ENCODE measurements around the gene AFAP1.

DNA sequence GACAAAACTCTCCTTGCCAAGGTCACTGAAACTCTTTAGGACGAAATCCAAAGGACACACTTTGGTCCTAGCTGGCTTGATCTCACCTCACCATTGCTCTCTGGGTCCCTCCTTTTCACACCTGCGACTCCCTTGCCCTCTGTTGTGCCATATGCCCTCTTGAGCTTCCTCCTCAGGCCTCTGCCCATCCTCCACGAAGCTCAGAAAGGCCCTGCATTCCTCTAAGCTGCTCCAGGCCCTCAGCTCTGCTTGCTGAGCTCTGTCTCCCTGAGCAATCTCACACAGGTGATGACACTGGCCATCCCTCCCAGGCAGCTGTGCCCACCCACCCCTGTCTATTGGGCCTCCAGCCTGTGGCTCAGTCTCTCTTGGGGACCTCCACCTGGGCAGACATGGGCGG, 10.1 kb upstream of the AFAP1 start:
- TF ChIP-seq, protein P1, sequence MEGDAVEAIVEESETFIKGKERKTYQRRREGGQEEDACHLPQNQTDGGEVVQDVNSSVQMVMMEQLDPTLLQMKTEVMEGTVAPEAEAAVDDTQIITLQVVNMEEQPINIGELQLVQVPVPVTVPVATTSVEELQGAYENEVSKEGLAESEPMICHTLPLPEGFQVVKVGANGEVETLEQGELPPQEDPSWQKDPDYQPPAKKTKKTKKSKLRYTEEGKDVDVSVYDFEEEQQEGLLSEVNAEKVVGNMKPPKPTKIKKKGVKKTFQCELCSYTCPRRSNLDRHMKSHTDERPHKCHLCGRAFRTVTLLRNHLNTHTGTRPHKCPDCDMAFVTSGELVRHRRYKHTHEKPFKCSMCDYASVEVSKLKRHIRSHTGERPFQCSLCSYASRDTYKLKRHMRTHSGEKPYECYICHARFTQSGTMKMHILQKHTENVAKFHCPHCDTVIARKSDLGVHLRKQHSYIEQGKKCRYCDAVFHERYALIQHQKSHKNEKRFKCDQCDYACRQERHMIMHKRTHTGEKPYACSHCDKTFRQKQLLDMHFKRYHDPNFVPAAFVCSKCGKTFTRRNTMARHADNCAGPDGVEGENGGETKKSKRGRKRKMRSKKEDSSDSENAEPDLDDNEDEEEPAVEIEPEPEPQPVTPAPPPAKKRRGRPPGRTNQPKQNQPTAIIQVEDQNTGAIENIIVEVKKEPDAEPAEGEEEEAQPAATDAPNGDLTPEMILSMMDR (IDR thresholded peaks at IDR 0.05; ENCODE audit: insufficient read depth, low read depth, low read length), result no peak
- TF ChIP-seq EZH2 (IDR thresholded peaks at IDR 0.05; ENCODE audit: insufficient read depth, low read length), result no peak

Measured in astrocyte (in vitro differentiated cells and primary cell).